HepG2 (cell line): ENCODE measurements around the gene SLC9B2. TPM values are rescaled to one million over a fixed set of nuclear protein-coding genes. Genes with fewer than 3 reads are reported as not detected.

Experiments
- AKAP8 ChIP-seq: sonication (generic); formaldehyde crosslinking; IDR thresholded peaks from 2 replicates; pipeline ENCODE4 v1.5.1; 2020; ENCODE audit warnings: mild to moderate bottlenecking, missing genetic modification reagents
- ARNT2 ChIP-seq: sonication (generic); formaldehyde crosslinking; IDR thresholded peaks from 2 replicates; pipeline ENCODE4 v1.8.0; 2022; ENCODE audit warnings: mild to moderate bottlenecking, low read depth, missing genetic modification reagents, moderate library complexity
- EP300 ChIP-seq, 3 experiments: sonication (generic) in 1 of 3; formaldehyde crosslinking in 1 of 3; IDR thresholded peaks; 2 replicates each; pipeline versions ENCODE4 v1.5.1 to v1.6.1; 2011 to 2020; ENCODE audit warnings: low read depth in 2 of 3, low read length in 2 of 3, borderline replicate concordance in 1 of 3, improper control_type of control experiment in 1 of 3, mild to moderate bottlenecking in 1 of 3, missing genetic modification reagents in 1 of 3, moderate library complexity in 1 of 3
- GABPA ChIP-seq, 2 experiments: IDR thresholded peaks; 2 replicates each; pipeline ENCODE4 v1.6.1; 2011 to 2016; ENCODE audit warnings: low read depth in 2 of 2, low read length in 1 of 2, missing biosample characterization in 1 of 2, missing genetic modification characterization in 1 of 2
- KAT7 ChIP-seq: IDR thresholded peaks from 2 replicates; pipeline ENCODE4 v1.6.1; 2018; ENCODE audit warnings: borderline replicate concordance, missing compliant biosample characterization
- NFATC3 ChIP-seq: sonication (generic); formaldehyde crosslinking; IDR thresholded peaks from 2 replicates; pipeline ENCODE4 v1.5.1; 2020; ENCODE audit warnings: mild to moderate bottlenecking, missing genetic modification reagents
- NRL ChIP-seq: sonication (generic); formaldehyde crosslinking; IDR thresholded peaks from 2 replicates; pipeline ENCODE4 v1.5.0; 2020; ENCODE audit warnings: missing genetic modification reagents, mild to moderate bottlenecking, moderate library complexity, borderline replicate concordance
- RBM22 ChIP-seq: fragments of 200-400 bp; formaldehyde crosslinking; optimal IDR thresholded peaks from 2 replicates; pipeline ENCODE3; 2017; ENCODE audit warnings: mild to moderate bottlenecking, low read length, moderate library complexity
- SYNCRIP ChIP-seq: fragments of 200-400 bp; formaldehyde crosslinking; IDR thresholded peaks from 2 replicates; pipeline ENCODE4 v1.6.1; 2018; ENCODE audit warnings: mild to moderate bottlenecking, low read depth, low read length; ENCODE audit not compliant: insufficient read depth
- ZFP90 ChIP-seq: sonication (generic); formaldehyde crosslinking; IDR thresholded peaks from 2 replicates; pipeline ENCODE4 v1.8.0; 2022; ENCODE audit warnings: missing genetic modification reagents, mild to moderate bottlenecking, inconsistent platforms, borderline replicate concordance
- ZNF224 ChIP-seq: sonication (generic); formaldehyde crosslinking; IDR thresholded peaks from 2 replicates; pipeline ENCODE4 v1.5.0; 2020; ENCODE audit warnings: mild to moderate bottlenecking, missing genetic modification reagents
- ZNF225 ChIP-seq: sonication (generic); formaldehyde crosslinking; IDR thresholded peaks from 2 replicates; pipeline ENCODE4 v1.4.0; 2020; ENCODE audit warnings: mild to moderate bottlenecking, missing genetic modification reagents
- ZNF558 ChIP-seq: sonication (generic); formaldehyde crosslinking; IDR thresholded peaks from 2 replicates; pipeline ENCODE4 v1.9.0; 2022; ENCODE audit warnings: mild to moderate bottlenecking, missing genetic modification reagents, borderline replicate concordance
- ZNF713 ChIP-seq: sonication (generic); formaldehyde crosslinking; IDR thresholded peaks from 2 replicates; pipeline ENCODE4 v1.4.0; 2020; ENCODE audit warnings: mild to moderate bottlenecking, missing genetic modification reagents
- ZNF766 ChIP-seq: sonication (generic); formaldehyde crosslinking; IDR thresholded peaks from 2 replicates; pipeline ENCODE4 v1.5.0; 2020; ENCODE audit warnings: missing genetic modification reagents, borderline replicate concordance
- polyA plus RNA-seq, 8 experiments: library from polyadenylated mRNA; depleted of rRNA in 3 of 8; stranded (reverse) in 7 of 8; unstranded in 1 of 8; fragments of >200 nt; fragmentation: Illumina TruSeq in 4 of 8; extraction: Trizol in 4 of 8; gene quantifications; 2 replicates each; pipeline versions ENCODE4 v1.2.1 to v1.2.3, GENCODE V29; 2011 to 2016; ENCODE audit warnings: low read depth in 4 of 8, missing spikeins in 1 of 8, mixed read lengths in 1 of 8; ENCODE audit not compliant: insufficient read depth in 1 of 8
- total RNA-seq, 5 experiments: library from RNA; depleted of rRNA; stranded (reverse); fragments of >200 nt; fragmentation: Illumina TruSeq; extraction: Trizol; gene quantifications; 2 replicates each; pipeline ENCODE4 v1.2.3, GENCODE V29; 2016; ENCODE audit warnings: low read depth in 1 of 5
- TF ChIP-seq, protein P1 (sequence below): sonication (generic); formaldehyde crosslinking; IDR thresholded peaks from 2 replicates; pipeline ENCODE4 v1.4.0; 2020; ENCODE audit warnings: missing genetic modification reagents, borderline replicate concordance
- TF ChIP-seq, protein P2 (sequence below): fragments of 450-650 bp; IDR thresholded peaks from 2 replicates; pipeline ENCODE4 v1.6.1; 2017
- TF ChIP-seq, protein P3 (sequence below): IDR thresholded peaks from 2 replicates; pipeline ENCODE4 v1.6.1; 2018; ENCODE audit warnings: missing genetic modification reagents, mild to moderate bottlenecking, missing compliant biosample characterization
- TF ChIP-seq, protein P4 (sequence below): sonication (generic); formaldehyde crosslinking; IDR thresholded peaks from 2 replicates; pipeline ENCODE4 v1.4.0; 2020; ENCODE audit warnings: missing genetic modification reagents

SLC9B2 gene
- total and polyA plus RNA-seq, 2 of the 13 experiments (the other 11 are each of a cell fraction or from before 2014, with no cell fraction given): 23.5 to 38.5 TPM

DNA sequence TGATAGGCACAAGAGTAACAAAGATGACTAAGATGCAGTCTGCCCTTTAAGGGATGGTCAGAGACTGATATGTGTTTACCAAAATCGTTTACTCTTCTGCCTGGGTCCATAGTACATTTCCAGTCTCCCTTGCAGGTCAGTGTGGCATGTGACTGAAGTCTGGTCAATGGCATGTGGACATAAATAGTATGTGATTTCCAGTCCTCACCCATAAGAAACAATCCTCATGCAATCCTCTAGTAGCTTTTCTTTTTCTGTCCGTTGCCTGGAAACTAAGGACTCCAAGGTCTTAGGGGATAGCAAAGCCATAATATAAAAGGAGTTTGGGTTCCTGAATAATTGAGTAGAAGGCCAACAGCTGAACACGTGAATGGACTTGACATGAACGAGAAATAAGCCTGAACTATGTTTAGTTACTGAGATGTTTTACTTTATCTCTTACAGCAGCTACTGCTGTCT, 1.1 kb downstream of the SLC9B2 start (continued):
- TF ChIP-seq, protein P1, sequence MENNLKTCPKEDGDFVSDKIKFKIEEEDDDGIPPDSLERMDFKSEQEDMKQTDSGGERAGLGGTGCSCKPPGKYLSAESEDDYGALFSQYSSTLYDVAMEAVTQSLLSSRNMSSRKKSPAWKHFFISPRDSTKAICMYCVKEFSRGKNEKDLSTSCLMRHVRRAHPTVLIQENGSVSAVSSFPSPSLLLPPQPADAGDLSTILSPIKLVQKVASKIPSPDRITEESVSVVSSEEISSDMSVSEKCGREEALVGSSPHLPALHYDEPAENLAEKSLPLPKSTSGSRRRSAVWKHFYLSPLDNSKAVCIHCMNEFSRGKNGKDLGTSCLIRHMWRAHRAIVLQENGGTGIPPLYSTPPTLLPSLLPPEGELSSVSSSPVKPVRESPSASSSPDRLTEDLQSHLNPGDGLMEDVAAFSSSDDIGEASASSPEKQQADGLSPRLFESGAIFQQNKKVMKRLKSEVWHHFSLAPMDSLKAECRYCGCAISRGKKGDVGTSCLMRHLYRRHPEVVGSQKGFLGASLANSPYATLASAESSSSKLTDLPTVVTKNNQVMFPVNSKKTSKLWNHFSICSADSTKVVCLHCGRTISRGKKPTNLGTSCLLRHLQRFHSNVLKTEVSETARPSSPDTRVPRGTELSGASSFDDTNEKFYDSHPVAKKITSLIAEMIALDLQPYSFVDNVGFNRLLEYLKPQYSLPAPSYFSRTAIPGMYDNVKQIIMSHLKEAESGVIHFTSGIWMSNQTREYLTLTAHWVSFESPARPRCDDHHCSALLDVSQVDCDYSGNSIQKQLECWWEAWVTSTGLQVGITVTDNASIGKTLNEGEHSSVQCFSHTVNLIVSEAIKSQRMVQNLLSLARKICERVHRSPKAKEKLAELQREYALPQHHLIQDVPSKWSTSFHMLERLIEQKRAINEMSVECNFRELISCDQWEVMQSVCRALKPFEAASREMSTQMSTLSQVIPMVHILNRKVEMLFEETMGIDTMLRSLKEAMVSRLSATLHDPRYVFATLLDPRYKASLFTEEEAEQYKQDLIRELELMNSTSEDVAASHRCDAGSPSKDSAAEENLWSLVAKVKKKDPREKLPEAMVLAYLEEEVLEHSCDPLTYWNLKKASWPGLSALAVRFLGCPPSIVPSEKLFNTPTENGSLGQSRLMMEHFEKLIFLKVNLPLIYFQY: no peak
- TF ChIP-seq SYNCRIP: no peak
- no peak for TF ChIP-seq ZNF225 (CRISPR knock-in tag)
- peak; percentile 43; the same call in 1 of the 2 replicates for TF ChIP-seq ZNF224 (CRISPR knock-in tag)
- peak; percentile 46; the same call in 1 of the 2 replicates for TF ChIP-seq ARNT2
- TF ChIP-seq EP300 (IDR thresholded peaks at IDR 0.05; ENCODE audit: low read depth in 2 of 2, low read length in 2 of 2): peak in 1 of 2 experiments; percentile 83; a peak in 2 of 4 replicates
- peak; percentile 87 for TF ChIP-seq EP300 (CRISPR knock-in tag; IDR thresholded peaks at IDR 0.05; ENCODE audit: borderline replicate concordance)
- TF ChIP-seq AKAP8 (CRISPR knock-in tag): no peak
- TF ChIP-seq ZNF558: no peak
- no peak for TF ChIP-seq RBM22
- TF ChIP-seq ZNF713 (CRISPR knock-in tag): no peak
- 0 out of 2 replicates have a peak, but pooled peaks have one; percentile 49 for TF ChIP-seq ZNF766
- TF ChIP-seq, protein P2, sequence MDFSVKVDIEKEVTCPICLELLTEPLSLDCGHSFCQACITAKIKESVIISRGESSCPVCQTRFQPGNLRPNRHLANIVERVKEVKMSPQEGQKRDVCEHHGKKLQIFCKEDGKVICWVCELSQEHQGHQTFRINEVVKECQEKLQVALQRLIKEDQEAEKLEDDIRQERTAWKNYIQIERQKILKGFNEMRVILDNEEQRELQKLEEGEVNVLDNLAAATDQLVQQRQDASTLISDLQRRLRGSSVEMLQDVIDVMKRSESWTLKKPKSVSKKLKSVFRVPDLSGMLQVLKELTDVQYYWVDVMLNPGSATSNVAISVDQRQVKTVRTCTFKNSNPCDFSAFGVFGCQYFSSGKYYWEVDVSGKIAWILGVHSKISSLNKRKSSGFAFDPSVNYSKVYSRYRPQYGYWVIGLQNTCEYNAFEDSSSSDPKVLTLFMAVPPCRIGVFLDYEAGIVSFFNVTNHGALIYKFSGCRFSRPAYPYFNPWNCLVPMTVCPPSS: no peak
- TF ChIP-seq, protein P3, sequence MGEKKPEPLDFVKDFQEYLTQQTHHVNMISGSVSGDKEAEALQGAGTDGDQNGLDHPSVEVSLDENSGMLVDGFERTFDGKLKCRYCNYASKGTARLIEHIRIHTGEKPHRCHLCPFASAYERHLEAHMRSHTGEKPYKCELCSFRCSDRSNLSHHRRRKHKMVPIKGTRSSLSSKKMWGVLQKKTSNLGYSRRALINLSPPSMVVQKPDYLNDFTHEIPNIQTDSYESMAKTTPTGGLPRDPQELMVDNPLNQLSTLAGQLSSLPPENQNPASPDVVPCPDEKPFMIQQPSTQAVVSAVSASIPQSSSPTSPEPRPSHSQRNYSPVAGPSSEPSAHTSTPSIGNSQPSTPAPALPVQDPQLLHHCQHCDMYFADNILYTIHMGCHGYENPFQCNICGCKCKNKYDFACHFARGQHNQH (CRISPR knock-in tag): peak; percentile 64; the same call in 1 of the 2 replicates
- TF ChIP-seq ZFP90 (CRISPR knock-in tag): peak; percentile 87; the same call in 1 of the 2 replicates
- no peak for TF ChIP-seq NFATC3 (CRISPR knock-in tag)
- TF ChIP-seq KAT7: no peak; the same call in 1 of the 2 replicates
- no peak for TF ChIP-seq NRL (CRISPR knock-in tag)
- no peak for TF ChIP-seq GABPA (IDR thresholded peaks at IDR 0.05; ENCODE audit: low read depth, low read length)
- 0 out of 2 replicates have a peak, but pooled peaks have one; percentile 48 for TF ChIP-seq GABPA (CRISPR knock-in tag; IDR thresholded peaks at IDR 0.05; ENCODE audit: low read depth)
- TF ChIP-seq, protein P4, sequence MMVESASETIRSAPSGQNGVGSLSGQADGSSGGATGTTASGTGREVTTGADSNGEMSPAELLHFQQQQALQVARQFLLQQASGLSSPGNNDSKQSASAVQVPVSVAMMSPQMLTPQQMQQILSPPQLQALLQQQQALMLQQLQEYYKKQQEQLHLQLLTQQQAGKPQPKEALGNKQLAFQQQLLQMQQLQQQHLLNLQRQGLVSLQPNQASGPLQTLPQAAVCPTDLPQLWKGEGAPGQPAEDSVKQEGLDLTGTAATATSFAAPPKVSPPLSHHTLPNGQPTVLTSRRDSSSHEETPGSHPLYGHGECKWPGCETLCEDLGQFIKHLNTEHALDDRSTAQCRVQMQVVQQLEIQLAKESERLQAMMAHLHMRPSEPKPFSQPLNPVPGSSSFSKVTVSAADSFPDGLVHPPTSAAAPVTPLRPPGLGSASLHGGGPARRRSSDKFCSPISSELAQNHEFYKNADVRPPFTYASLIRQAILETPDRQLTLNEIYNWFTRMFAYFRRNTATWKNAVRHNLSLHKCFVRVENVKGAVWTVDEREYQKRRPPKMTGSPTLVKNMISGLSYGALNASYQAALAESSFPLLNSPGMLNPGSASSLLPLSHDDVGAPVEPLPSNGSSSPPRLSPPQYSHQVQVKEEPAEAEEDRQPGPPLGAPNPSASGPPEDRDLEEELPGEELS (CRISPR knock-in tag): peak; percentile 92
